ENCODE results near the gene CLASP1.
A peak's percentile ranks its signal among the peaks of the same experiment; 100 is the strongest.

Gene CLASP1

GRCh38 chr2:121638333-121638732 lies 10.9 kb downstream of the CLASP1 start:
- H3K9me3 ChIP-seq (replicated peaks in 1 of 11), result peaks cover 29 to 41% (median 37%) of the 10 kb centered on the region in 11 experiments
- H3K4me2 ChIP-seq, result no peak overlapping the region
- peak in 2 of 11 experiments; percentile 34 to 35; a peak in 1 of 22 replicates for TF ChIP-seq Cebpa-rat (IDR thresholded peaks at IDR 0.05)
- H3K4me3 ChIP-seq, result no peak overlapping the region
- no peak overlapping the region for H3K27ac ChIP-seq
- peaks cover 30 to 58% (median 49%) of the 10 kb centered on the region in 11 experiments for H3K36me3 ChIP-seq
- peaks cover 20 to 76% (median 67%) of the 10 kb centered on the region in 11 experiments; a peak in 17 of 22 replicates for H4K20me1 ChIP-seq
- H3K27me3 ChIP-seq, result no peaks in the 10 kb centered on the region
- no peak overlapping the region for H3K9ac ChIP-seq
- peaks cover 17 to 51% (median 43%) of the 10 kb centered on the region in 10 experiments; a peak in 19 of 20 replicates for H3K4me1 ChIP-seq

GRCh38 chr2:121635371-121635770 lies 13.9 kb downstream of the CLASP1 start:
- H3K36me3 ChIP-seq, result peaks cover 19 to 45% (median 39%) of the 10 kb centered on the region in 11 experiments
- H4K20me1 ChIP-seq, result peaks cover 20 to 68% (median 55%) of the 10 kb centered on the region in 11 experiments; a peak in 18 of 22 replicates
- H3K4me2 ChIP-seq, result peak overlapping the region in 6 of 11 experiments; percentile 2 to 59 (median 38); a peak in 6 of 22 replicates
- peaks cover 4 to 24% (median 20%) of the 10 kb centered on the region in 10 experiments; a peak in 17 of 20 replicates for H3K4me1 ChIP-seq
- H3K27ac ChIP-seq, result peak overlapping the region in 4 of 11 experiments; percentile 44 to 60 (median 50); a peak in 6 of 22 replicates
- TF ChIP-seq Cebpa-rat (IDR thresholded peaks at IDR 0.05), result no peak
- no peaks in the 10 kb centered on the region for H3K27me3 ChIP-seq
- no peak overlapping the region for H3K9ac ChIP-seq
- H3K4me3 ChIP-seq, result no peak overlapping the region
- peaks cover 29 to 43% (median 36%) of the 10 kb centered on the region in 11 experiments for H3K9me3 ChIP-seq (replicated peaks in 1 of 11)

GRCh38 chr2:121634354-121635307 lies 14.6 kb downstream of the CLASP1 start:
- no peak overlapping the region for H3K4me3 ChIP-seq
- no peak for TF ChIP-seq Cebpa-rat (IDR thresholded peaks at IDR 0.05)
- peaks cover 4 to 24% (median 20%) of the 10 kb centered on the region in 10 experiments; a peak in 17 of 20 replicates for H3K4me1 ChIP-seq
- no peak overlapping the region for H3K9ac ChIP-seq
- H3K9me3 ChIP-seq (replicated peaks in 1 of 11), result peaks cover 25 to 37% (median 29%) of the 10 kb centered on the region in 11 experiments
- H3K27me3 ChIP-seq, result no peaks in the 10 kb centered on the region
- H3K4me2 ChIP-seq, result peak overlapping the region in 4 of 11 experiments; percentile 1 to 59 (median 17); a peak in 2 of 22 replicates
- H3K36me3 ChIP-seq, result peaks cover 17 to 38% (median 32%) of the 10 kb centered on the region in 11 experiments
- H4K20me1 ChIP-seq, result peaks cover 19 to 69% (median 52%) of the 10 kb centered on the region in 11 experiments; a peak in 18 of 22 replicates
- H3K27ac ChIP-seq, result peak overlapping the region in 5 of 11 experiments; percentile 7 to 60 (median 20); a peak in 8 of 22 replicates

GRCh38 chr2:121633463-121633862 lies 15.8 kb downstream of the CLASP1 start:
- H3K36me3 ChIP-seq, result peaks cover 5 to 34% (median 25%) of the 10 kb centered on the region in 11 experiments; a peak in 20 of 22 replicates
- H3K4me3 ChIP-seq, result no peak overlapping the region
- peaks cover 19 to 81% (median 54%) of the 10 kb centered on the region in 11 experiments; a peak in 18 of 22 replicates for H4K20me1 ChIP-seq
- no peak overlapping the region for H3K4me2 ChIP-seq
- H3K27ac ChIP-seq, result peak overlapping the region in 1 of 11 experiments; percentile 39; a peak in 1 of 22 replicates
- peaks cover 4 to 24% (median 20%) of the 10 kb centered on the region in 10 experiments; a peak in 17 of 20 replicates for H3K4me1 ChIP-seq
- H3K9ac ChIP-seq, result no peak overlapping the region
- H3K27me3 ChIP-seq, result no peaks in the 10 kb centered on the region
- TF ChIP-seq Cebpa-rat (IDR thresholded peaks at IDR 0.05), result no peak
- H3K9me3 ChIP-seq (replicated peaks in 1 of 11), result peaks cover 13 to 37% (median 19%) of the 10 kb centered on the region in 11 experiments

GRCh38 chr2:121627525-121628050 lies 21.7 kb downstream of the CLASP1 start:
- Histone ChIP-seq H3K4me3 (no peak overlapping the region), H3K36me3 (peaks cover 16 to 63% (median 47%) of the 10 kb centered on the region in 11 experiments), H3K9ac (no peak overlapping the region), H3K9me3 (replicated peaks in 1 of 11) (peaks cover 9 to 42% (median 20%) of the 10 kb centered on the region in 11 experiments; a peak in 20 of 22 replicates), H3K27me3 (no peaks in the 10 kb centered on the region), H3K27ac (no peak overlapping the region), H3K4me2 (peak overlapping the region in 4 of 11 experiments; percentile 12 to 24 (median 17); a peak in 2 of 22 replicates), H3K4me1 (peaks cover 0 to 21% (median 0%) of the 10 kb centered on the region in 10 experiments; a peak in 8 of 20 replicates), H4K20me1 (peaks cover 0 to 82% (median 35%) of the 10 kb centered on the region in 11 experiments; a peak in 15 of 22 replicates)
- TF ChIP-seq Cebpa-rat (IDR thresholded peaks at IDR 0.05), result no peak

GRCh38 chr2:121626777-121627524 lies 22.3 kb downstream of the CLASP1 start:
- Histone ChIP-seq H3K27ac (no peak overlapping the region), H3K36me3 (peaks cover 22 to 65% (median 52%) of the 10 kb centered on the region in 11 experiments), H3K27me3 (no peaks in the 10 kb centered on the region), H3K4me2 (peak overlapping the region in 4 of 11 experiments; percentile 12 to 24 (median 17); a peak in 3 of 22 replicates), H3K9me3 (replicated peaks in 1 of 11) (peaks cover 10 to 42% (median 20%) of the 10 kb centered on the region in 11 experiments; a peak in 20 of 22 replicates), H4K20me1 (peaks cover 0 to 82% (median 30%) of the 10 kb centered on the region in 11 experiments; a peak in 15 of 22 replicates), H3K4me1 (peaks cover 0 to 15% (median 0%) of the 10 kb centered on the region in 10 experiments; a peak in 8 of 20 replicates), H3K4me3 (no peak overlapping the region), H3K9ac (no peak overlapping the region)
- TF ChIP-seq Cebpa-rat (IDR thresholded peaks at IDR 0.05), result peak in 1 of 11 experiments; percentile 13; a peak in 1 of 22 replicates

GRCh38 chr2:121625953-121626352 lies 23.3 kb downstream of the CLASP1 start:
- H3K36me3 ChIP-seq, result peaks cover 29 to 70% (median 53%) of the 10 kb centered on the region in 11 experiments
- no peak overlapping the region for H3K9ac ChIP-seq
- H3K4me2 ChIP-seq, result no peak overlapping the region
- no peak overlapping the region for H3K4me3 ChIP-seq
- TF ChIP-seq Cebpa-rat (IDR thresholded peaks at IDR 0.05), result no peak
- peaks cover 0 to 84% (median 30%) of the 10 kb centered on the region in 11 experiments; a peak in 13 of 22 replicates for H4K20me1 ChIP-seq
- H3K4me1 ChIP-seq, result peaks cover 0 to 13% (median 0%) of the 10 kb centered on the region in 10 experiments; a peak in 8 of 20 replicates
- peaks cover 12 to 39% (median 20%) of the 10 kb centered on the region in 11 experiments; a peak in 19 of 22 replicates for H3K9me3 ChIP-seq (replicated peaks in 1 of 11)
- H3K27me3 ChIP-seq, result no peaks in the 10 kb centered on the region
- H3K27ac ChIP-seq, result no peak overlapping the region

Data from BLaER1 treated with 17β-estradiol and CSF1 and Interleukin-3, amounts not matched to agents 10 nM and 100 nM (cell line).